Common myeloid progenitor, CD34-positive (primary cell): ENCODE data around the gene PRICKLE3.
"Not testable (repeated sequence)": the region's sequence is repeated elsewhere in the genome, so short reads cannot be mapped to it uniquely, and the experiment has no call there.

Experiments
- CTCF ChIA-PET: fragments of 350-600 bp; sonication (Branson Sonifier 250); formaldehyde crosslinking; loops from one replicate; lab custom pipeline; 2021; ENCODE audit warnings: antibody characterized with exemption; lab: Charles Lee
- POLR2A ChIA-PET: fragments of 350-600 bp; sonication (Branson Sonifier 250); formaldehyde crosslinking; loops from one replicate; lab custom pipeline; 2021; ENCODE audit warnings: antibody characterized with exemption; lab: Charles Lee
- DNase-seq, 3 donors: peaks; one replicate each; pipeline versions ENCODE4 v3.0.0 to v3.0.0-alpha.2; 2013
- H3K27ac ChIP-seq, 2 experiments: 1 replicate in 1 of 2; 2 replicates in 1 of 2; pipeline ENCODE4 v1.7.0; 2013; ENCODE audit warnings: inconsistent platforms in 2 of 2, low read length in 2 of 2, mild to moderate bottlenecking in 2 of 2, low read depth in 1 of 2, moderate library complexity in 1 of 2; ENCODE audit not compliant: severe bottlenecking in 2 of 2, insufficient read depth in 1 of 2, poor library complexity in 1 of 2
- H3K27me3 ChIP-seq, 5 experiments: replicated peaks in 2 of 5; 1 replicate in 3 of 5; 2 replicates in 2 of 5; pipeline versions ENCODE4 v1.6.1 to v1.7.0; 2013; ENCODE audit warnings: low read length in 4 of 5, mild to moderate bottlenecking in 2 of 5, moderate library complexity in 2 of 5, inconsistent platforms in 1 of 5; ENCODE audit not compliant: insufficient read depth in 5 of 5, control insufficient read depth in 4 of 5
- H3K36me3 ChIP-seq, 4 experiments: 1 replicate in 2 of 4; 2 replicates in 2 of 4; pipeline versions ENCODE4 v1.6.1 to v1.7.0; 2013; ENCODE audit warnings: low read length in 3 of 4, control low read depth in 1 of 4, mild to moderate bottlenecking in 1 of 4; ENCODE audit not compliant: control insufficient read depth in 4 of 4, insufficient read depth in 4 of 4
- H3K4me1 ChIP-seq, 4 experiments: 1 replicate in 3 of 4; 2 replicates in 1 of 4; pipeline versions ENCODE4 v1.6.1 to v1.7.1; 2013; ENCODE audit warnings: low read length in 3 of 4, mild to moderate bottlenecking in 3 of 4, control low read depth in 1 of 4, inconsistent platforms in 1 of 4, moderate library complexity in 1 of 4; ENCODE audit not compliant: control insufficient read depth in 4 of 4, insufficient read depth in 4 of 4; ENCODE audit errors: control extremely low read depth in 1 of 4
- H3K4me3 ChIP-seq, 7 experiments: 1 replicate in 4 of 7; 2 replicates in 3 of 7; pipeline versions ENCODE4 v1.5.1 to v1.7.0; 2013; ENCODE audit warnings: mild to moderate bottlenecking in 7 of 7, low read length in 6 of 7, moderate library complexity in 6 of 7, inconsistent platforms in 2 of 7, low read depth in 2 of 7, control low read depth in 1 of 7; ENCODE audit not compliant: insufficient read depth in 4 of 7, control insufficient read depth in 1 of 7; ENCODE audit errors: extremely low read depth in 1 of 7
- H3K9me3 ChIP-seq, 5 experiments: 1 replicate in 4 of 5; 2 replicates in 1 of 5; pipeline versions ENCODE4 v1.6.1 to v1.7.1; 2013; ENCODE audit warnings: low read length in 4 of 5, mild to moderate bottlenecking in 2 of 5, inconsistent platforms in 1 of 5, low read depth in 1 of 5, moderate library complexity in 1 of 5; ENCODE audit not compliant: control insufficient read depth in 4 of 5, insufficient read depth in 2 of 5; ENCODE audit errors: control extremely low read depth in 1 of 5
- WGBS: methylation state at CpG from one replicate; pipeline ENCODE4 v1.1.5; 2013; ENCODE audit not compliant: insufficient coverage; 5-methylcytosine and 5-hydroxymethylcytosine counted together

PRICKLE3 gene

DNA sequence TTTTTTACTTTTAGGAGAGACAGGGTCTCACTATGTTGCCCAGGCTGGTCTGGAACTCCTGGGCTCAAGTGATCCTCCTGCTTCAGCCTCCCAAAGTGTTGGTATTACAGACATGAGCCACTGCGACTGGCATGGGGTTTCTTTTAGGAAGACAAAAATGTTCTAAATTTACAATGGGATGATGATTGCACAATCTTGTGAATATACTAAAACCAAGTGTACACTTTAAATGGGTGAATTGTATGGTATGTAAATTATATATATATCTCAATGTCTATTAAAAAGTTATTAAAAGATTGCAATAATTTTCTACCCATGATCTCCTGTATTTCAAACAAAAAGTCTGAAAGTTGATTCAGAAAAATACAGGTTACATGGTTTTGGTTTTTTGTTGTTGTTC lies 32.7 kb downstream of the PRICKLE3 start:
- peaks cover 2 to 16% (median 10%) of the 10 kb centered on the region in 4 experiments for H3K4me1 ChIP-seq
- H3K9me3 ChIP-seq, result no peaks in the 10 kb centered on the region
- no peak overlapping the region for H3K27ac ChIP-seq
- ChIA-PET CTCF (interaction anchor here (3.0 to 3.1 kb wide), 2 partner anchors 12 to 15 kb away, joined by 15 to 27 read pairs; no protein-coding TSS in a partner anchor), POLR2A (no interaction called here)
- no peak overlapping the region for H3K4me3 ChIP-seq
- no CpG with 5 or more reads among the region's 1 CpG for WGBS
- no peaks in the 10 kb centered on the region for H3K36me3 ChIP-seq
- DNase-seq, result no peak
- no peaks in the 10 kb centered on the region for H3K27me3 ChIP-seq

- peaks cover 0 to 22% (median 10%) of the 10 kb centered on the region in 4 experiments for H3K4me1 ChIP-seq
- not testable (repeated sequence) for H3K36me3 ChIP-seq, DNase-seq, H3K4me3 ChIP-seq, H3K27me3 ChIP-seq, H3K9me3 ChIP-seq
- WGBS, result 96% methylated on average over 11 of the region's 14 CpGs
- ChIA-PET CTCF (interaction anchor here (0.6 to 1.5 kb wide), 4 partner anchors 9 to 46 kb away, joined by 3 to 5 read pairs (median 3); no protein-coding TSS in a partner anchor), POLR2A (interaction anchor here (0.6 kb wide), 2 partner anchors 22 to 106 kb away, joined by 3 read pairs; partner anchors contain the start of gene TFE3)
- H3K27ac ChIP-seq, result peak overlapping the region; percentile 46 to 86
Observed at GRCh38 chrX:49149291-49149690, 36.9 kb downstream of the PRICKLE3 start.

GRCh38 chrX:49148390-49149100 lies 37.6 kb downstream of the PRICKLE3 start:
- Histone ChIP-seq H3K27ac (peak overlapping the region; percentile 50 to 86), H3K4me1 (peaks cover 0 to 22% (median 10%) of the 10 kb centered on the region in 4 experiments), H3K4me3 (peak overlapping the region in 1 of 7 experiments; percentile 38)
- peak; percentile 62 to 92 (median 82) for DNase-seq
- CTCF ChIA-PET, result interaction anchor here (0.8 to 1.5 kb wide), 2 partner anchors 10 to 13 kb away, joined by 3 to 5 read pairs; no protein-coding TSS in a partner anchor
- H3K36me3 ChIP-seq, H3K9me3 ChIP-seq, POLR2A ChIA-PET, H3K27me3 ChIP-seq: not testable (repeated sequence)
- 73% methylated on average over 18 of the region's 21 CpGs for WGBS

DNA sequence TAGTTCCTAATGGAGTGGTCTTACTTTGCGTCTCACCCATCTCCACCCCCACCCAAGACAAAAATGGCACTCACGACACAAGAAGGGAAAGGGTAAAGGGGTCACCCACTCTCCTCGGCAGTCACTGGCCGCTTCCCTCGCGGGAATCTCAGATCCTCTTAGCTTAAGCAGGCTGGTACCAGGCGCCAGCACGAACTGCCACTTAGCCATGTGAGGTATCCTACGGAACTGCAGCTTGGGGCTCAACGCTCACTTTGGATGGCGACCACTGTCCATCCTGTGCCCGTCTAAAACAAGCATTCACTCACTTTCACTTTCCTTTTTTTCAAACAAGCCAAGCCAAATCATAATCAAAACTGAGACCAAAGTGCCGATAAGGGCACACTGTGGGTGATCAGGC lies 38.2 kb downstream of the PRICKLE3 start:
- Histone ChIP-seq H3K27me3 (no peaks in the 10 kb centered on the region), H3K4me3 (peak overlapping the region in 1 of 7 experiments; percentile 38), H3K27ac (peak overlapping the region; percentile 50 to 86), H3K4me1 (peaks cover 0 to 22% (median 10%) of the 10 kb centered on the region in 4 experiments), H3K36me3 (no peaks in the 10 kb centered on the region), H3K9me3 (peaks cover 0 to 4% (median 0%) of the 10 kb centered on the region in 5 experiments)
- POLR2A ChIA-PET, result interaction anchor here (0.6 kb wide), 1 partner anchor 19 kb away, joined by 3 read pairs; no protein-coding TSS in a partner anchor
- CTCF ChIA-PET, result no interaction called here
- peak in 2 of 3 donors; percentile 62 to 72 for DNase-seq
- 89% methylated on average over 13 of the region's 13 CpGs for WGBS

- Histone ChIP-seq H3K4me1 (peaks cover 0 to 24% (median 10%) of the 10 kb centered on the region in 4 experiments), H3K27ac (peak overlapping the region in 1 of 2 experiments; percentile 86), H3K9me3 (peaks cover 0 to 4% (median 0%) of the 10 kb centered on the region in 5 experiments), H3K4me3 (peak overlapping the region in 2 of 7 experiments; percentile 10 to 16), H3K27me3 (no peaks in the 10 kb centered on the region), H3K36me3 (no peaks in the 10 kb centered on the region)
- POLR2A ChIA-PET, result interaction anchor here (0.6 kb wide), 1 partner anchor 19 kb away, joined by 3 read pairs; no protein-coding TSS in a partner anchor
- CTCF ChIA-PET, result no interaction called here
- no peak for DNase-seq
- 90% methylated on average over 6 of the region's 8 CpGs for WGBS
Observed at GRCh38 chrX:49147282-49147681, 38.9 kb downstream of the PRICKLE3 start.

DNA sequence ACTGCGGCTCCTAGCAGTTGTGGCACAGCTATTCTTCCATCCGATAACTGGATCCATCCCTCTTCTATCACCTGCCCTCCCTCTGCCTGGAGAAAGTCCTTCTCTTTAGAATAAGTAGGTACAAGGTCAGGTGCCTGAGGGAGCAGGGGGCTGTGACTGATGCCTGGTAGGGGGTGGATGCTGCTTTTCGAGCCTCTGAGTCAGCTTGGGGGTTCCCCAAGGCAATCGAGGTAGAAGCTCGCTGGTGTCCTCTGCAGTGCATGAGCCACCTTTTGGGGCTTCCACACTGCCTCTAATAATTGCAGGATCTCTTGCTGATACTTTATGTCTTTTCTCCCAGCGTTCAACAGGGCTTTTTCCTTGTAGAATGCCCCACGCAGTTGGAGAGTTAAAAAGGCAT lies 43.0 kb downstream of the PRICKLE3 start:
- Histone ChIP-seq H3K36me3 (peaks cover 0 to 13% (median 5%) of the 10 kb centered on the region in 4 experiments), H3K4me1 (peaks cover 0 to 15% (median 4%) of the 10 kb centered on the region in 4 experiments), H3K9me3 (peaks cover 0 to 26% (median 11%) of the 10 kb centered on the region in 5 experiments)
- WGBS, result 75% methylated on average over 4 of the region's 7 CpGs
- not testable (repeated sequence) for H3K27ac ChIP-seq, H3K4me3 ChIP-seq, H3K27me3 ChIP-seq, DNase-seq
- ChIA-PET POLR2A (interaction anchor here (0.6 to 0.8 kb wide), 2 partner anchors 26 to 141 kb away, joined by 3 to 4 read pairs; partner anchors contain the start of gene GRIPAP1), CTCF (interaction anchor here (1.0 to 3.9 kb wide), 9 partner anchors 11 to 44 kb away, joined by 3 to 15 read pairs (median 4); partner anchors contain the start of gene PRICKLE3)
